Psoas muscle (tissue), 8 donors: ENCODE data around the gene TCF7L2. TPM values are rescaled to one million over a fixed set of nuclear protein-coding genes. Genes with fewer than 3 reads are reported as not detected.
"Not testable (repeated sequence)": the region's sequence is repeated elsewhere in the genome, so short reads cannot be mapped to it uniquely, and the experiment has no call there.

Experiments
- ATAC-seq, 4 donors: fragments of 200-7000 bp; cut with Tn5 transposase; one replicate each; pipeline ENCODE4 v1.9.1; 2020; ENCODE audit warnings: moderate library complexity in 3 of 4, mild to moderate bottlenecking in 2 of 4
- DNase-seq, 2 donors: peaks; one replicate each; pipeline ENCODE4 v3.0.0-alpha.2; 2020
- H3K27ac ChIP-seq: fragments of 200-600 bp; one replicate; pipeline ENCODE4 v1.8.0; 2022
- H3K27me3 ChIP-seq, 3 donors: fragments of 200-600 bp in 1 of 3; one replicate each; pipeline versions ENCODE4 v1.6.1 to v1.8.0; 2013 to 2022; ENCODE audit warnings: low read length in 2 of 3, mild to moderate bottlenecking in 2 of 3, moderate library complexity in 1 of 3; ENCODE audit not compliant: insufficient read depth in 3 of 3
- H3K36me3 ChIP-seq, 2 donors: fragments of 200-600 bp in 1 of 2; one replicate each; pipeline versions ENCODE4 v1.6.1 to v1.8.0; 2013 to 2022; ENCODE audit warnings: low read depth in 1 of 2, mild to moderate bottlenecking in 1 of 2, moderate library complexity in 1 of 2; ENCODE audit not compliant: insufficient read depth in 1 of 2
- H3K4me1 ChIP-seq: fragments of 200-600 bp; one replicate; pipeline ENCODE4 v1.8.0; 2022
- H3K4me3 ChIP-seq: fragments of 200-600 bp; one replicate; pipeline ENCODE4 v1.8.0; 2022; ENCODE audit warnings: mild to moderate bottlenecking
- H3K9me3 ChIP-seq: fragments of 200-600 bp; one replicate; pipeline ENCODE4 v1.8.0; 2022
- CTCF ChIP-seq: fragments of 200-600 bp; IDR thresholded peaks from one replicate; pipeline ENCODE4 v1.8.0; 2022; ENCODE audit warnings: antibody characterized with exemption
- WGBS, 3 donors: extraction: QIAGEN DNeasy Blood & Tissue Kit; methylation state at CpG; one replicate each; pipeline versions ENCODE4 v1.1.6 to v1.1.7; 2013; 5-methylcytosine and 5-hydroxymethylcytosine counted together
- intact Hi-C, 2 donors: fragments of 100-400 bp; cut with DNase I; formaldehyde crosslinking; loops; one replicate each; pipeline versions ENCODE4 v1.11.0 to v1.14.2; 2022
- polyA plus RNA-seq, 3 donors: library from polyadenylated mRNA; stranded (reverse); fragments of 200-250 nt; gene quantifications; one replicate each; pipeline ENCODE4 v1.2.3, GENCODE V29; 2013
- total RNA-seq, 4 donors: library from RNA; stranded (reverse); fragmentation: NEBNext Ultra II Directional in 2 of 4; extraction: Animal tissue kit (Norgen Biotek cat#: 25700) in 2 of 4; gene quantifications; one replicate each; pipeline versions ENCODE4 v1.2.1 to v1.2.4, GENCODE V29; 2021 to 2023
- donor health status: healthy with polysubstance abuse.
- donor health status: DM: no; HTN: no; CAD: no; lungs with moderate emphysema.
- donor health status: Bipolar disorder and iron deficiency.
- donor health status: healthy.
- donor health status: DM: yes; HTN: yes; CAD: no.
- donor health status: DM: no; HTN: no; CAD: no.
- donor health status: DM: no; HTN: no; CAD: no.
- donor health status: DM: yes; HTN: yes; CAD: no.

TCF7L2 gene
- total and polyA plus RNA-seq, 7 donors = 1.8 to 8.5 (median 4.3) TPM

- H3K27me3 ChIP-seq = no peaks in the 10 kb centered on the region
- no peak overlapping the region for H3K27ac ChIP-seq
- DNase-seq = no peak
- no peak for ATAC-seq
- no peaks in the 10 kb centered on the region for H3K9me3 ChIP-seq
- WGBS, 3 donors = 68 to 89% (median 74%) methylated on average over 10 of the region's 10 CpGs
- intact Hi-C loops = no loop called here
- H3K4me3 ChIP-seq = no peak overlapping the region
- TF ChIP-seq CTCF = no peak
- H3K36me3 ChIP-seq = no peaks in the 10 kb centered on the region
- peaks cover 22% of the 10 kb centered on the region for H3K4me1 ChIP-seq
Measured at GRCh38 chr10:113061557-113061956, 111.5 kb downstream of the TCF7L2 start.

- ATAC-seq (no peak), DNase-seq (no peak)
- Histone ChIP-seq H3K4me1 (peaks cover 15% of the 10 kb centered on the region), H3K27me3 (no peaks in the 10 kb centered on the region), H3K27ac (no peak overlapping the region), H3K9me3 (no peaks in the 10 kb centered on the region), H3K4me3 (no peak overlapping the region), H3K36me3 (no peaks in the 10 kb centered on the region)
- WGBS, 3 donors = 82 to 89% (median 84%) methylated on average over 14 of the region's 14 CpGs
- no peak for TF ChIP-seq CTCF
- intact Hi-C loops = no loop called here
Measured at GRCh38 chr10:113063043-113063967, 113.3 kb downstream of the TCF7L2 start.

- H3K4me3 ChIP-seq = no peak overlapping the region
- H3K27me3 ChIP-seq = no peaks in the 10 kb centered on the region
- no peaks in the 10 kb centered on the region for H3K36me3 ChIP-seq
- H3K27ac ChIP-seq = no peak overlapping the region
- DNase-seq = no peak
- TF ChIP-seq CTCF = no peak
- ATAC-seq = no peak
- 93 to 94% (median 93%) methylated on average over 5 of the region's 5 CpGs for WGBS, 3 donors
- intact Hi-C loops = no loop called here
- peaks cover 13% of the 10 kb centered on the region for H3K4me1 ChIP-seq
- no peaks in the 10 kb centered on the region for H3K9me3 ChIP-seq
Measured at GRCh38 chr10:113064039-113064438, 114.0 kb downstream of the TCF7L2 start.

- H3K4me3 ChIP-seq, DNase-seq, intact Hi-C loops, H3K4me1 ChIP-seq, H3K27me3 ChIP-seq, H3K27ac ChIP-seq, ATAC-seq, H3K36me3 ChIP-seq, H3K9me3 ChIP-seq: not testable (repeated sequence)
- 96 to 97% (median 96%) methylated on average over 8 of the region's 8 CpGs for WGBS, 3 donors
Measured at GRCh38 chr10:113066120-113066519, 116.1 kb downstream of the TCF7L2 start.

GRCh38 chr10:113066561-113067312, 116.7 kb downstream of the TCF7L2 start:
- Histone ChIP-seq H3K27ac (no peak overlapping the region), H3K4me1 (peaks cover 11% of the 10 kb centered on the region), H3K4me3 (no peak overlapping the region), H3K36me3 (no peaks in the 10 kb centered on the region), H3K9me3 (no peaks in the 10 kb centered on the region), H3K27me3 (no peaks in the 10 kb centered on the region)
- 90 to 93% (median 92%) methylated on average over 6 of the region's 6 CpGs for WGBS, 3 donors
- TF ChIP-seq CTCF = no peak
- intact Hi-C loops = no loop called here
- DNase-seq (no peak), ATAC-seq (no peak)
